HFFc6 (cell line): Measurements from ENCODE around the gene SMTNL2. TPM values are rescaled to one million over a fixed set of nuclear protein-coding genes. Genes with fewer than 3 reads are reported as not detected.

Experiments
- DNase-seq: peaks from one replicate; pipeline ENCODE4 v3.0.0-alpha.2; 2018
- H3K27ac Mint-ChIP-seq: 2 replicates; pipeline ENCODE4 v1.8.0; 2020; ENCODE audit warnings: mild to moderate bottlenecking, mixed read lengths
- H3K27me3 Mint-ChIP-seq: 2 replicates; pipeline ENCODE4 v1.8.0; 2021; ENCODE audit warnings: mild to moderate bottlenecking, moderate library complexity, mixed read lengths; ENCODE audit not compliant: insufficient read depth
- H3K36me3 Mint-ChIP-seq: 2 replicates; pipeline ENCODE4 v1.8.0; 2021; ENCODE audit warnings: low read depth, mixed read lengths
- H3K4me1 Mint-ChIP-seq: 2 replicates; pipeline ENCODE4 v1.8.0; 2020; ENCODE audit warnings: low read depth, mixed read lengths
- H3K4me3 Mint-ChIP-seq: 2 replicates; pipeline ENCODE4 v1.8.0; 2020; ENCODE audit warnings: mild to moderate bottlenecking, moderate library complexity, mixed read lengths
- H3K9me3 Mint-ChIP-seq: 2 replicates; pipeline ENCODE4 v1.8.0; 2020; ENCODE audit warnings: mild to moderate bottlenecking, mixed read lengths
- CTCF ChIP-seq: fragments of 200-600 bp; sonication (generic); IDR thresholded peaks from 2 replicates; pipeline ENCODE4 v1.5.0; 2021; ENCODE audit warnings: antibody characterized with exemption, mild to moderate bottlenecking
- total RNA-seq, 6 experiments: library from RNA; stranded (reverse); fragmentation: NEBNext Ultra II Directional; extraction: Animal tissue kit (Norgen Biotek cat#: 25700); gene quantifications; 2 replicates in 1 of 6; 3 replicates in 5 of 6; pipeline ENCODE4 v1.2.3, GENCODE V29; 2021

Gene SMTNL2
- total RNA-seq, 6 experiments from 2014 or later: not detected

GRCh38 chr17:4540687-4541327 is 43.5 kb upstream of the SMTNL2 start:
- no peaks in the 10 kb centered on the region for H3K36me3 Mint-ChIP-seq
- no peak for TF ChIP-seq CTCF
- DNase-seq: no peak
- H3K27ac Mint-ChIP-seq: no peak overlapping the region
- H3K4me3 Mint-ChIP-seq: no peak overlapping the region
- H3K9me3 Mint-ChIP-seq: no peaks in the 10 kb centered on the region
- peaks cover 5% of the 10 kb centered on the region for H3K27me3 Mint-ChIP-seq
- H3K4me1 Mint-ChIP-seq: no peaks in the 10 kb centered on the region

- TF ChIP-seq CTCF: 0 out of 2 replicates have a peak, but pooled peaks have one; percentile 14
- H3K27ac Mint-ChIP-seq: no peak overlapping the region
- no peaks in the 10 kb centered on the region for H3K9me3 Mint-ChIP-seq
- H3K4me3 Mint-ChIP-seq: no peak overlapping the region
- H3K27me3 Mint-ChIP-seq: peaks cover 5% of the 10 kb centered on the region; the same call in 1 of the 2 replicates
- no peak for DNase-seq
- no peaks in the 10 kb centered on the region for H3K4me1 Mint-ChIP-seq
- H3K36me3 Mint-ChIP-seq: no peaks in the 10 kb centered on the region
Measured at GRCh38 chr17:4541328-4542002, 42.9 kb upstream of the SMTNL2 start.

GRCh38 chr17:4542003-4542725 is 42.2 kb upstream of the SMTNL2 start:
- Mint-ChIP-seq H3K27me3 (peaks cover 6% of the 10 kb centered on the region), H3K36me3 (no peaks in the 10 kb centered on the region), H3K4me1 (no peaks in the 10 kb centered on the region), H3K9me3 (no peaks in the 10 kb centered on the region), H3K4me3 (no peak overlapping the region), H3K27ac (no peak overlapping the region)
- TF ChIP-seq CTCF: no peak
- no peak for DNase-seq

- no peak for TF ChIP-seq CTCF
- DNase-seq: no peak
- Mint-ChIP-seq H3K27me3 (peaks cover 6% of the 10 kb centered on the region), H3K9me3 (no peaks in the 10 kb centered on the region), H3K27ac (no peak overlapping the region), H3K36me3 (no peaks in the 10 kb centered on the region), H3K4me1 (no peaks in the 10 kb centered on the region), H3K4me3 (no peak overlapping the region)
Measured at GRCh38 chr17:4542726-4543191, 41.6 kb upstream of the SMTNL2 start.

- Mint-ChIP-seq H3K36me3 (no peaks in the 10 kb centered on the region), H3K4me1 (no peaks in the 10 kb centered on the region), H3K27ac (no peak overlapping the region), H3K27me3 (peaks cover 6% of the 10 kb centered on the region), H3K9me3 (no peaks in the 10 kb centered on the region), H3K4me3 (no peak overlapping the region)
- TF ChIP-seq CTCF: no peak
- no peak for DNase-seq
Measured at GRCh38 chr17:4543557-4544026, 40.7 kb upstream of the SMTNL2 start.
